B cell (primary cell): ENCODE measurements around the gene OPN5.

Source experiments
- EZH2 ChIP-seq: IDR thresholded peaks from 2 replicates; pipeline ENCODE4 v1.6.1; 2012; ENCODE audit warnings: borderline replicate concordance, low read depth, mild to moderate bottlenecking, moderate library complexity, low read length; ENCODE audit not compliant: insufficient read depth, poor library complexity, severe bottlenecking
- TF ChIP-seq, protein P1 (sequence below): fragments of 200-600 bp; IDR thresholded peaks from one replicate; pipeline ENCODE4 v1.8.0; 2022; ENCODE audit warnings: antibody characterized with exemption, mild to moderate bottlenecking

GRCh38 chr6:47804821-47805220 lies 23.0 kb downstream of the OPN5 start:
- TF ChIP-seq, protein P1, sequence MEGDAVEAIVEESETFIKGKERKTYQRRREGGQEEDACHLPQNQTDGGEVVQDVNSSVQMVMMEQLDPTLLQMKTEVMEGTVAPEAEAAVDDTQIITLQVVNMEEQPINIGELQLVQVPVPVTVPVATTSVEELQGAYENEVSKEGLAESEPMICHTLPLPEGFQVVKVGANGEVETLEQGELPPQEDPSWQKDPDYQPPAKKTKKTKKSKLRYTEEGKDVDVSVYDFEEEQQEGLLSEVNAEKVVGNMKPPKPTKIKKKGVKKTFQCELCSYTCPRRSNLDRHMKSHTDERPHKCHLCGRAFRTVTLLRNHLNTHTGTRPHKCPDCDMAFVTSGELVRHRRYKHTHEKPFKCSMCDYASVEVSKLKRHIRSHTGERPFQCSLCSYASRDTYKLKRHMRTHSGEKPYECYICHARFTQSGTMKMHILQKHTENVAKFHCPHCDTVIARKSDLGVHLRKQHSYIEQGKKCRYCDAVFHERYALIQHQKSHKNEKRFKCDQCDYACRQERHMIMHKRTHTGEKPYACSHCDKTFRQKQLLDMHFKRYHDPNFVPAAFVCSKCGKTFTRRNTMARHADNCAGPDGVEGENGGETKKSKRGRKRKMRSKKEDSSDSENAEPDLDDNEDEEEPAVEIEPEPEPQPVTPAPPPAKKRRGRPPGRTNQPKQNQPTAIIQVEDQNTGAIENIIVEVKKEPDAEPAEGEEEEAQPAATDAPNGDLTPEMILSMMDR, result no peak
- TF ChIP-seq EZH2, result no peak
